Measurements from ENCODE around the gene CACNB2.
"Not testable (repeated sequence)": the region's sequence is repeated elsewhere in the genome, so short reads cannot be mapped to it uniquely, and the experiment has no call there.

The CACNB2 gene

DNA sequence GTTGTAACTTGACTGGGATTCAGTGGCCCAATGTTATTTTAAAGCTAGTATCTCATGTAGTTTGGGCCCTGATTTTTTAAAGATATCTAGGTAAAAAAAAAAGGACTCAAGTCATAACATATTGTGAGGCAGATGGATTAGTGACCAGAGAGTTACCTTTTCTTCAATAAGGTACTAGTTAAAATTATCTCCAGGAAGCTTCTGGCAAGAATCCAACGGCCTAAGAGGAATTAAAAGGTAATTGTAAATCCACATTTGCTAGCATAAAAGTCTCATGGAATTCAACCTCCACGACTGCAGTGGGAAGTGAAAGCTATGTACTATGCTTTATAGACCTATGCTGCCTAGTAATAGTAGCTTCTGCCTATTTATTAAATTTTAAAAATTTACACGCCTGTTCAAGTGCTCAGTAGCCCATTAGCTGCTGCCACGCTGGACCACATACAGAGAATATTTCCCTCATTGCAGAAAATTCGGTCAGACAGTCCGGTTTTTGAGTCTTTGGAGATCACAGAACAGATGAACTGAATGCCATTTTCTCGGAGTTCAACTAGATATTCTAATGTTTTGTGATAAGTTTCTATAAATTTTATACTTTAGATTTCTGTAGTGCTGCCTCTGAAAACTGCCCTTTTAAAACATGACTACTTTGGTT is 392.8 kb downstream of the CACNB2 start:
- no peak for DNase-seq

DNA sequence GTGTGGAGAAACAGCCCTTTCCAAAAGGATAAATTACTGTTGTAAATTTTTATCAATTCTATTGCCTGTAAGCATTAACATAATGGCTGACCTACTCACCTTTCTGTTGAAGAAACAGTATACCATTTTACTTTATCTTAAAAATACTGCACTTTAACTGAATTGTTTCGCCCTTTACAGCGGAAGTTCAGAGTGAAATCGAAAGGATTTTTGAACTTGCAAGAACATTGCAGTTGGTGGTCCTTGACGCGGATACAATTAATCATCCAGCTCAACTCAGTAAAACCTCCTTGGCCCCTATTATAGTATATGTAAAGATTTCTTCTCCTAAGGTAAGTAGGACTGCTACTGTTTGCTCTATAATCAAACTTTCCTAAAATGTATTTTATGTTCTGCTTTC is 393.7 kb downstream of the CACNB2 start:
- DNase-seq: no peak

DNA sequence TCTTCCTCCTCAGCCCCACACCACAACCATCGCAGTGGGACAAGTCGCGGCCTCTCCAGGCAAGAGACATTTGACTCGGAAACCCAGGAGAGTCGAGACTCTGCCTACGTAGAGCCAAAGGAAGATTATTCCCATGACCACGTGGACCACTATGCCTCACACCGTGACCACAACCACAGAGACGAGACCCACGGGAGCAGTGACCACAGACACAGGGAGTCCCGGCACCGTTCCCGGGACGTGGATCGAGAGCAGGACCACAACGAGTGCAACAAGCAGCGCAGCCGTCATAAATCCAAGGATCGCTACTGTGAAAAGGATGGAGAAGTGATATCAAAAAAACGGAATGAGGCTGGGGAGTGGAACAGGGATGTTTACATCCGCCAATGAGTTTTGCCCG is 399.1 kb downstream of the CACNB2 start:
- DNase-seq: no peak

DNA sequence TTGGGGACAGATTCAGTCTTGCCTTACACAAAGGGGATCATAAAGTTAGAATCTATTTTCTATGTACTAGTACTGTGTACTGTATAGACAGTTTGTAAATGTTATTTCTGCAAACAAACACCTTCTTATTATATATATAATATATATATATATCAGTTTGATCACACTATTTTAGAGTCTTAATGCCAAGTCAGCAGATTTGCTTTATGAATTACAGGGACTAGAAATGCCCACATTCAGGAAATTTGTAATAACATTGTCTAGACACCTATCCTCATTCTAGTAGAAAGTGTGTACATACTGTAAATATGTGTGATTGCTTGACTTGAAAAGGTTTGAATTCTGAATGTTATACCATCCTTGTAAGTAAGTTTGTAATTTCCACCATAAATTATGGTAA is 400.0 kb downstream of the CACNB2 start:
- no peak for DNase-seq

DNA sequence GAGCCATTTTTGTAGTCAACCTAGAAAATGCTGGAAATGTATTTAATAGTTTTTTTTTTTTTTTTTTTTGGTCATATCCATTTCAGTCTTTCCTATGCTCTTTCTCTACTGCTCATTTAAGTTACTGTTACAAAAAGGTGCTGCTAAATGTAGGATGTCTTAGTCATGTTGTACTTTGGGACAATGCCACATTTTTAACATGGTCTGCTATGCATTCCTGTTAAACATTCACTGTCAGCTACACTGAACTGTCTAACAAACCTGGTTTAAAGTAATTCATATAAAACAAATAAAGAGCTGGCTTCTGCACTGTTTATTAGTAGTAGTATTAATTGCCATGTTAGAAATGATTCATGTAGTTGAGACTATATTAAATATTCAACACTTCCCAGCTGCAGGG is 402.6 kb downstream of the CACNB2 start:
- DNase-seq: no peak

DNA sequence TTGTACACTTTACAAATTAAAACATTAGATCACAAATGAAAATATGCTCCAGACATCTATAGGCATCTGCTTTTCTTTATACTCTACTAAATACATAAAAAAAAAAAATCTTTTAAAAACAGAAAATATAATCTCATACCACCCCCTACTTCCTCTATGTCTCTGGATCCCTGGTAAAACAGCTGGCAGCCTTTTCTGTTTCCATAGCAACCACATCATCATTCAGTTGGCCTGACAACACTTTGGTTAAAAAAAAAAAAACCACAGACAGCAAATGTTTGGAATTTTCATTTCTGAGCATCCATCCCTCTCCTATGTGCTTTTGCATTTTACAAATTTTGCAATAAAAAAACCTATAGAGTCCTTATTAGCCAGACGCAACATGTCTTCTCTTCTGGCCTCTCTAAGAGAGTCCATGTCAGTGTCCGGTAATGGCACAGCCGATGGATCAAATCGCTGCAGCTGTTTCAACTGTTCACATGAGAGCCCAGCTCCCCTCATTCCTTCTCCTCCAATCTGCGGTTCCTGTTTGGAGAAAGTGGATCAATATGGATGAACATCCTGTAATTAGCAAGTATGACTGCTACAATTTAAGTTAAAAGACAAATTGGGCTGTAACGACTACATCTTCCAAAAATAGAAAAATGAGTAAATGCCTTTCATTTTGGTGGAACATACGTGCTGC is 405.5 kb downstream of the CACNB2 start:
- no peak for DNase-seq

DNA sequence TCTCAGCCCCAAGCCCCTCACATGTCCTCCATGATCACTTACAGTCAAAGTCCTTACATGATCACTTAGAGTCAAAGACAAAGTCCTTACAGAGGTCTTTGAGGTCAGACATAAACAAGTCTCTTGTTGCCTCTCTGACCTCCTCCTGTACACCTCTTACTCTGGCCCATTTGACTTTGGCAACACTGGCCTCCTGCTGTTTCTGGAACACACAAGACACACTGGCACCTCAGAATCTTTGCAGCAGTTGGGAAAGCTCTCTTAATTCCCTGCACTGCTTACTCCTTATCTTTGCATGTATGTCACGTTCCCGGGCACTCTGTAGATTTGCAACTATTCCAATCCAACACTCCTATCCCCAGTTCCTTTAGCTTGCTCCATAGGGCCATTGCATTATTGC is 408.9 kb downstream of the CACNB2 start:
- no peak for DNase-seq

DNA sequence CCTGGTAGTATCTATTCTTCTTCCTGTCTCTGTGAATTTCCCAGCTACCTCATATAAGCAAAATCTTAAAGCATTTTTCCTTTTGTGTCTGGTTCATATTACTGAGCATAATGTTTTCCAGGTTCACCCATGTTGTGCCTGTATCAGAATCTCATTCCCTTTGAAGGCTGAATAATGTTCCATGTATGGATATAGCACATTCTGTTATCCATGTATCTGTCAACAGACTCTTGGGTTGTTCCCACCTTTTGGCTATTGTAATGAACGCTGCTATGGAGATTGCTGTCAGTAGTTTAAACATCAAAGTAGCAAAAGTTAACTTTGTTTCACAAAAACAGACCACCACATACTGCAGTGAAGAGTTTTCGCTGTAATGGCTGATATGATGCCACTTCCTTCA is 411.2 kb downstream of the CACNB2 start:
- DNase-seq: no peak

DNA sequence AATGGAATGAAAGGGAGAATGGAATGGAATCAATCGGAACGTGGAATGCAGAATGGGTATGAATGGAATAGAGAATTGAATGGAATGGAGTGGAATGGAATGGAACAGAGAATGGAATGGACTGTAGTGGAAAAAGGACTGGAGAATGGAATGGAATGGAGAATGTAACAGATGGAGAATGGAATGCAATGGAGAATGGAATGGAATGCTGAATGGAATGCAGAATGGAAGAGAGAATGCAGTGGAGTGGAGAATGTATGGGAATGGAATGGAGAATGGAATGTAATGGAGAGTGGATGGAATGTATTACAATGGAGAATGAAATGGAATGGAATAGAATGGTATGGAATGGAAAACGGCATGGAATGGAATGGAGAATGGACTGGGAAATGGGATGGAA is 414.3 kb downstream of the CACNB2 start:
- no peak for DNase-seq

DNA sequence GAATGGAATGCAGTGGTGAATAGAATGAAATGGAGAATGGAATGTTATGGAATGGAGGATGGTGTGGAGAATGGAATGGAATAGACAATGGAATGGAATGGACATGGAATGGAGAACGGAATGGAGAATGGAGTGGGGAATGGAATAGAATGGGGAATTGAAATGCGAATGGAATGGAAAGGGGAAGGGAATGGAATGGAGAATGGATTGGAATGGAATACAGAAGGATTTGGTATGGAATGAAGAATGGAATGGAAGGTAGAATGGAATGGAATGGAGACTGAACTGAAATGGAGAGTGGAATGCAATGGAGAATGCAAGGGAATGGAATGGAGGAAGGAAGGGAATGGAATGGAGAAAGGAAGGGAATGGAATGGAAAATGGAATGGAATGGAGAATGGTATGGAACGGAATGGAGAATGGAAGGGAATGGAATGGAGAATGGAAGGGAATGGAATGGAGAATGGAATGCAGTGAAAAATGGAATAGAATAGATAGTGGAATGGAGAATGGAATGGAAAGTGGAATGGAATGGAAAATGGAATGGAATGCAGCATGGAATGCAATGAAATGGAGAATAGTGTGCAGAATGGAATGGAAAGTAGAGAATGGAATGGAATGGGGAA is 416.4 kb downstream of the CACNB2 start:
- no peak for DNase-seq

DNA sequence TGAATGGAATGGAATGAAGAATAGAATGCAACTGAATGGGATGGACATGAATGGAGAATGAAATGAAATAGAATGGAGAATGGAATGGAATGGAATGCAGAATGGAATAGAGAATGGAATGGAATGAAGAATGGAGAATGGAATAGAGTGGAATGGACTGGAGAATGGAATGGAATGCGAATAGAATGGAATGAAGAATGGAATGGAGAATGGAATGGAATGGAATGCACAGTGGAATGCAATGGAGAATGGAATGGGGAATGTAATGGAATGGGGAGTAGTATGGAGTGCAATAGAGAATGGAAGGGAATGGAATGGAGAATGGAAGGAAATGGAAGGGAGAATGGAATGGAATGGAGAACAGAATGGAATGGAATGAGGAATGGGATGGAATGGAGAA is 417.7 kb downstream of the CACNB2 start:
- no peak for DNase-seq

DNA sequence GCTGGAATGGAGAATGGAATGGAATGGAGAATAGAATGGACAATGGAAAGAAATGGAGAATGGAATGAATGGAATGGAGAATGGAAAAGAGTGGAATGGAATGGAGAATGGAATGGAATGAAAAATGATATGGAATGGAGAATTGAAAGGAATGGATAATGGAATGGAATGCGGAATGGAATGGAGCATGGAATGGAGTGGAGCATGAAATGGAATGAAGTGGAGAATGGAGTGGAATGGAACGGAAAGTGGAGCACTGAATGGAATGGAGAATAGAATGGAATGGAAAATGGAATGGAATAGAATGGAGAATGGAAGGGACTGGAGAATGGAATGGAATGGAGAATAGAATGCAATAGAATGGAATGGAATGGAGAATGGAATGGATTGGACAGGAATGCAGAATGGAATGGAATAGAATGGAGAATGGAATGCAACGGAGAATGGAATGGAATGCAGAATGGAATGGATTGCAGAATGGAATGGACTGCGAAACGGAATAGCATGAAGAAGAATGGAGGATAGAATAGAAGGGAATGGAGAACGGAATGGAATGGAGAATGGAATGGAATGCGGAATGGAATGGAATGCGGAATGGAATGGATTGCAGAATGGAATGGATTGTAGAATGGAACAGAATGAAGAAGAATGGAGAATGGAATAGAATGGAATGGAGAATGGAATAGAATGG is 421.8 kb downstream of the CACNB2 start:
- DNase-seq: no peak

DNA sequence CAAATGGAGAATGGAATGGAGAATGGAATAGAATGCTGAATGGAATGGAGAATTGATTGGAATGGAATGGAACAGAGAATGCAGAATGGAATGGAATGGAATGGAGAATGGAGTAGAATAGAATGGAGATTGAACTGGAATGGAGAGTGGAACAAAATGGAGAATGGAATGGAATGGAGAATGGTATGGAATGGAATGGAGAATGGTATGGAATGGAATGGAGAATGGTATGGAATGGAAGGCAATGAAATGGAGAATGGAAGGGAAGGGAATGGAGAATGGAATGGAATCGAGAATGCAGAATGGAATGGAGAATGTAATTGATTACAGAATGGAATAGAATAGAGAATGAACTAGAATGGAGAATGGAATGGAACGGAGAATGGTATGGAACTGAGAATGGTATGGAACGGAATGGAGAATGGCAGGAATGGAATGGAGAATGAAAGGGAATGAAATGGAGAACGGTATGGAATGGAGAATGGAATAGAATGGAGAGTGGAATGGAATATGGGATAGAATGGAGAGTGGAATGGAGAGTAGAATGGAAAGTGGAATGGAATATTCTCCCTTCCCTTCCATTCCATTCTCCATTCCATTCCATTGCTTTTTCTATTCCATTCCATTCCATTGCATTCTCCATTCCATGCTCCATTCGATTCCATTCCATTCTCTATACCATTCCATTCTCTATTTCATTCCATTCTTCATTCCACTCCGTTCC is 422.9 kb downstream of the CACNB2 start:
- no peak for DNase-seq

DNA sequence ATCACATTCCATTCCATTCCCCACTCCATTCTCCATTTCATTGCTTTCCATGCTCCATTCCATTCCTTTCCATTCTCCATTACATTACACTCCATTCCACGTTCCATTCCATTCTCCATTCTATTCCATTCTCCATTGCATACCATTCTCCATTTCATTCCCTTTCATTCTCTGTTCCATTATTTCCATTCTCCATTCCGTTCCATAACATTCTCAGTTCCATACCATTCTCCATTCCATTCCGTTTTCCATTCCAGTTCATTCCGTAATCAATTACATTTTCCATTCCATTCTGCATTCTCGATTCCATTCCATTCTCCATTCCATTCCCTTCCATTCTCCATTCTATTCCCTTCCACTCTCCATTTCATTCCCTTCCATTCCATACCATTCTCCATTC is 424.8 kb downstream of the CACNB2 start:
- DNase-seq: no peak

DNA sequence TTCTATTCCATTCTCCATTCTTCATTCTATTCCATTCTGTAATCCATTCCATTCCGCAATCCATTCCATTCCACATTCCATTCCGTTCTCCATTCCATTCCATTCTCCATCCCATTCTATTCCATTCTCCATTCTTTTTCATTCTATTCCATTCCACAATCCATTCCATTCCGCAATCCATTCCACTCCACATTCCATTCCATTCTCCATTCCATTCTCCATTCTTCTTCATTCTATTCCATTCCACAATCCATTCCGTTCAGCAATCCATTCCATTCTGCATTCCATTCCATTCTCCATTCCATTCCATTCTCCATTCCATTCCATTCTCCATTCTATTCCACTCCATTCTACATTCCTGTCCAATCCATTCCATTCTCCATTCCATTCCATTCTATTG is 426.0 kb downstream of the CACNB2 start:
- no peak for DNase-seq

DNA sequence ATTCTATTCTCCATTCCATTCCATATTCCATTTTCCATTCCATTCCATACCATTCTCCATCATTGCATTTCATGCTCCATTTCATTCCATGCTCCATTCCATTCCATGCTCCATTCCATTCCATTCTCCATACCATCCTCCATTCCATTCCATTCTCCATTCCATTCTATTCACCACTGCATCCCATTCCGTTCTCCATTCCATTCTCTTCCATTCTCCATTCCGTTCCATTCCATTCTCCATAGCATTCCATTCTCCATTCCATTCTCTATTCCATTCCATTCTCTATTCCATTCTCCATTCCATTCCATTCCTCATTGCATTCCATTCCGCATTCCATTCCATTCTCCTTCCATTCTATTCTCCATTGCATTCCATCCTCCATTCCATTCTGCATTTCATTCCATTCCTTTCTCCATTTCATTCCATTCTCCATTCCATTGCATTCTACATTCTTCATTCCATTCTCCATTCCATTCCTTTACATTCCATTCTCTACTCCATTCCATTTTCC is 427.2 kb downstream of the CACNB2 start:
- no peak for DNase-seq

DNA sequence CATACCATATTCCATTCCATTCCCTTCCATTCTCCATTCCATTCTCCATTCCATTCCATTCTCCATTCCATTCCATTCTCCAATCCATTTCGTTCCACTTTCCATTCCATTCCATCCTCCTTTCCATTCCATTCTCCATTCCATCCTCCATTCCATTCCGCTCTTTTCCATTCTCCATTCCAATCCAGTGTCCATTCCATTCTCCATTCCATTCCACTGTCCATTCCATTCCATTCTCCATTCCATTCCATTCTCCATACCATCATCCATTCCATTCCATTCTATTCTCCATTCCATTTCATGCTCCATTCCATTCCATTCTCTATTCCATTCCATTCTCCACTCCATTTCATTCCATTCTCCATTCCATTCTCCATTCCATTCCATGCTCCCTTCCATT is 430.2 kb downstream of the CACNB2 start:
- DNase-seq: not testable (repeated sequence)

DNA sequence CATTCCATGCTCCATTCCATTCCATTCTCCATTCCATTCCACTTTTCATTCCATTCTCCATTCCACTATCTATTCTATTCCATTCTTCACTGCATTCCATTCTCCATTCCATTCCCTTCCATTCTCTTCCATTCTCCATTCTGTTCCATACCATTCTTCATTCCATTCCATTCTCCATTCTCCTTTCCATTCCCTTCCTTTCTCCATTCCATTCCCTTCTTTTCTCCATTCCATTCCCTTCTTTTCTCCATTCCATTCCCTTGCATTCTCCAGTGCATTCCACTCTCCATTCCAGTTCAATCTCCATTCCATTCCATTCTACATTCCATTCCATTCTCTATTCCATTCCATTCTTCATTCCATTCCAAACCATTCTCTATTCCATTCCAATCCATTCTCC is 430.9 kb downstream of the CACNB2 start:
- DNase-seq: no peak

DNA sequence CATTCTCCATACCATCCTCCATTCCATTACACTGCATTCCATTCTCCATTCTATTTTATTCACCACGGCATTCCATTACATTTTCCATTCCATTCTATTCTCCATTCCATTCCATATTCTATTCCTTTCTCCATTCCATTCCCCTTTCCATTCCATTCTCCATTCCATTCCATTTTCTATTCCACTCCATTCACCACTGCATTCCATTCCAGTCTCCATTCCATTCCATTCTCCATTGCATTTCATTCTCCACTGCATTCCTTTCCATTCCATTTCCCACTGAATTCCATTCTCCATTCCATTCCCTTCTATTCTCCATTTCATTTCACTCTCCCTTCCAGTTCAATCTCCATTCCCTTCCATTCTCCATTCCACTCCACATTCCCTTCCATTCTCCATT is 431.6 kb downstream of the CACNB2 start:
- no peak for DNase-seq

DNA sequence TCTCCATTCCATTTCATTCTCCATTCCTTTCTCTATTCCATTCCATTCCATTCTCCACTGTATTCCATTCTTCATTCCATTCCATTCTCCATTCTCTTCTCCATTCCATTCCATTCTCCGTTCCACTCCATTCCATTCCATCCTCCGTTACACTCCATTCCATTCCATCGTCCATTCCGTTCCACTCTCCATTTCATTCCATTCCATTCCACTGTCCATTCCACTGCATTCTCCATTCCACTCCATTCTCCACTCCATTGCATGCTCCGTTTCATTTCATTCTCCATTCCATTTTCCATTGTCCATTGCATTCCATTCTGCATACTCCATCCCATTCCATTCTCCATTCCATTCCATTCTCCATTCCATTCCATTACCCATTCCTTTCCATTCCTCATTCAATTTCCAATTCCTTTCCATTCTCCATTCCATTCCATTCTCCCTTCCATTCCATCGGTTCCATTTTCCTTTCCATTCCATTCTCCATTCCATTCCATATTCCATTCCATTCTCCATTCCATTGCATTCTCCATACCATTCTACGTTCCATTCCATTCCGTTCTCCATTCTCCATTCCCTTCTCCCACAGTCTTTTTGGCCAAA is 432.8 kb downstream of the CACNB2 start:
- DNase-seq: no peak

DNA sequence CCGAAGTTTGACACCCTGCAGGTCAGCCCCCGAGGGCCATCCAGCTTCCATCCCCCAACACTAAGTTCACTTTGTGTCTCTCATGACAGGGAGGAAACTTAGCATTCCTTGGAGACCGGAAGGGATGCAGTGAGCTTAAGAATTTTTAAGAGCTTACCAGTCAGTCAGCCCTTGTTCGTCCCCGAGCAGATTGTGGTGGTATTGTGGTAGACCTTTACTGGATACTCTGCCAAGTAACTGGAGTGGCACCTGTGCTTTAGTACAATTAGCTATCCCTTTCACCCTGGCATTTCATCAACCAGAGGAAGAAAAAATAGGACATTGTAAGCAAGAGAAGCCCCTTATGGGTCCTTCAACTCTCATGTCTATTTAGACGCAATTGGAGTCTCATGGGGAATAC is 436.4 kb downstream of the CACNB2 start:
- DNase-seq: no peak
